Immature natural killer cell (primary cell): ENCODE data around the gene RAB7A. TPM values are rescaled to one million over a fixed set of nuclear protein-coding genes. Genes with fewer than 3 reads are reported as not detected.
"Not testable (repeated sequence)": the region's sequence is repeated elsewhere in the genome, so short reads cannot be mapped to it uniquely, and the experiment has no call there.

Source experiments
- DNase-seq, 3 donors: peaks; one replicate each; pipeline ENCODE4 v3.0.0; 2022; ENCODE audit warnings: mixed read lengths in 1 of 3
- H3K27ac Mint-ChIP-seq, 6 donors: one replicate each; pipeline ENCODE4 v1.8.0; 2020; ENCODE audit warnings: mixed read lengths in 6 of 6, mild to moderate bottlenecking in 5 of 6, inconsistent platforms in 4 of 6, moderate library complexity in 3 of 6
- H3K27me3 Mint-ChIP-seq, 3 donors: one replicate each; pipeline ENCODE4 v1.8.0; 2020 to 2021; ENCODE audit warnings: low read depth in 3 of 3, mild to moderate bottlenecking in 3 of 3, mixed read lengths in 3 of 3, moderate library complexity in 3 of 3, inconsistent platforms in 1 of 3
- H3K36me3 Mint-ChIP-seq, 3 donors: one replicate each; pipeline ENCODE4 v1.8.0; 2020; ENCODE audit warnings: mixed read lengths in 3 of 3, inconsistent platforms in 2 of 3, mild to moderate bottlenecking in 2 of 3
- H3K4me1 Mint-ChIP-seq, 2 donors: one replicate each; pipeline ENCODE4 v1.8.0; 2020; ENCODE audit warnings: inconsistent platforms in 2 of 2, mild to moderate bottlenecking in 2 of 2, mixed read lengths in 2 of 2, moderate library complexity in 1 of 2
- H3K4me3 Mint-ChIP-seq, 5 donors: one replicate each; pipeline ENCODE4 v1.8.0; 2020; ENCODE audit warnings: mild to moderate bottlenecking in 5 of 5, mixed read lengths in 5 of 5, inconsistent platforms in 3 of 5, moderate library complexity in 3 of 5
- H3K9me3 Mint-ChIP-seq, 6 donors: one replicate each; pipeline ENCODE4 v1.8.0; 2020; ENCODE audit warnings: mild to moderate bottlenecking in 6 of 6, mixed read lengths in 6 of 6, inconsistent platforms in 4 of 6, moderate library complexity in 3 of 6
- polyA plus RNA-seq, 3 donors: library from polyadenylated mRNA; unstranded; fragments of 300-500 nt; fragmentation: Illumina TruSeq; gene quantifications; one replicate each; pipeline ENCODE4 v1.2.3, GENCODE V29; 2021

RAB7A gene
- polyA plus RNA-seq, 3 donors from 2014 or later = 201 to 313 (median 244) TPM

DNA sequence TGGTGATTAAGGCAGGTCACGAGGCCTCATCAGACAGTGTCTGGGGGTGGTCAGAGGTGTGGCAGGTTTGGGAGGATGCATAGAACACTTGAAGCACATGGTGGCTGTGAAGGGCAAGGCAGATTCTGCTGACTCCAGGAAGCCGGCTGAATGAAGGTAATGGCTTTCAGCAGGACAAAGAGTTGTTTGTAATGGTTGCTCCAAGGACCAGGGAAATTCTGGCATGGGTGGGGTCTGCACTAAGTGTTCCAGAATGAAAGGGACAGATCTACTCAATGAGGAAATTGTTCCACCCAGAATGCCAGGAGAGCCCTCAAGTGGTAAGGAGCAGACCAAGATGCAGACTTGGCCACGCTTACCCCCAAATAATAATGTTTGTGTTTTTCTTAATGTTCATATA, 82.7 kb downstream of the RAB7A start:
- H3K4me1 Mint-ChIP-seq = peaks cover 21 to 36% of the 10 kb centered on the region in 2 donors
- H3K27ac Mint-ChIP-seq = peak overlapping the region in 4 of 6 donors; percentile 34 to 80 (median 44)
- no peaks in the 10 kb centered on the region for H3K9me3 Mint-ChIP-seq
- H3K27me3 Mint-ChIP-seq = peaks cover 0 to 10% (median 1%) of the 10 kb centered on the region in 3 donors
- H3K36me3 Mint-ChIP-seq = peaks cover 7 to 50% (median 20%) of the 10 kb centered on the region in 3 donors
- DNase-seq = no peak
- H3K4me3 Mint-ChIP-seq = no peak overlapping the region

DNA sequence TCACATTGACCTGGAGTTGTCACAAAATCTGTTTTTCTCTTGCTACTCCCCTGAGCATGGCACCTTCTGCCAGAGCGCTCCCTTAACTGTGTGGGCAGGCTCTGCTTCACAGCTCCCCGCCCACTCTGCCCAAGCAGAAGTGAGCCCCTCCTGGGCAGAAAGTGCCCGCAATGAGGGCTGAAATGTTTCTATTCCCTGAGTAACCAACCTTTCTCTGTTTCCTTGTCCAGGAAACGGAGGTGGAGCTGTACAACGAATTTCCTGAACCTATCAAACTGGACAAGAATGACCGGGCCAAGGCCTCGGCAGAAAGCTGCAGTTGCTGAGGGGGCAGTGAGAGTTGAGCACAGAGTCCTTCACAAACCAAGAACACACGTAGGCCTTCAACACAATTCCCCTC, 87.1 kb downstream of the RAB7A start:
- Mint-ChIP-seq H3K4me1 (peaks cover 4 to 15% of the 10 kb centered on the region in 2 donors), H3K27ac (peak overlapping the region in 2 of 6 donors; percentile 12 to 22), H3K4me3 (no peak overlapping the region), H3K27me3 (peaks cover 1 to 10% (median 2%) of the 10 kb centered on the region in 3 donors), H3K36me3 (peaks cover 13 to 54% (median 23%) of the 10 kb centered on the region in 3 donors), H3K9me3 (no peaks in the 10 kb centered on the region)
- DNase-seq = no peak

DNA sequence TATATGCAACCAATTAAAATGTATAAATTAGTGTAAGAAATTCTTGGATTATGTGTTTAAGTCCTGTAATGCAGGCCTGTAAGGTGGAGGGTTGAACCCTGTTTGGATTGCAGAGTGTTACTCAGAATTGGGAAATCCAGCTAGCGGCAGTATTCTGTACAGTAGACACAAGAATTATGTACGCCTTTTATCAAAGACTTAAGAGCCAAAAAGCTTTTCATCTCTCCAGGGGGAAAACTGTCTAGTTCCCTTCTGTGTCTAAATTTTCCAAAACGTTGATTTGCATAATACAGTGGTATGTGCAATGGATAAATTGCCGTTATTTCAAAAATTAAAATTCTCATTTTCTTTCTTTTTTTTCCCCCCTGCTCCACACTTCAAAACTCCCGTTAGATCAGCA, 88.1 kb downstream of the RAB7A start:
- Mint-ChIP-seq H3K9me3 (no peaks in the 10 kb centered on the region), H3K36me3 (peaks cover 22 to 57% (median 27%) of the 10 kb centered on the region in 3 donors), H3K4me3 (no peak overlapping the region), H3K27ac (peak overlapping the region in 2 of 6 donors; percentile 12 to 24), H3K4me1 (peaks cover 4 to 15% of the 10 kb centered on the region in 2 donors), H3K27me3 (peaks cover 1 to 10% (median 2%) of the 10 kb centered on the region in 3 donors)
- no peak for DNase-seq

DNA sequence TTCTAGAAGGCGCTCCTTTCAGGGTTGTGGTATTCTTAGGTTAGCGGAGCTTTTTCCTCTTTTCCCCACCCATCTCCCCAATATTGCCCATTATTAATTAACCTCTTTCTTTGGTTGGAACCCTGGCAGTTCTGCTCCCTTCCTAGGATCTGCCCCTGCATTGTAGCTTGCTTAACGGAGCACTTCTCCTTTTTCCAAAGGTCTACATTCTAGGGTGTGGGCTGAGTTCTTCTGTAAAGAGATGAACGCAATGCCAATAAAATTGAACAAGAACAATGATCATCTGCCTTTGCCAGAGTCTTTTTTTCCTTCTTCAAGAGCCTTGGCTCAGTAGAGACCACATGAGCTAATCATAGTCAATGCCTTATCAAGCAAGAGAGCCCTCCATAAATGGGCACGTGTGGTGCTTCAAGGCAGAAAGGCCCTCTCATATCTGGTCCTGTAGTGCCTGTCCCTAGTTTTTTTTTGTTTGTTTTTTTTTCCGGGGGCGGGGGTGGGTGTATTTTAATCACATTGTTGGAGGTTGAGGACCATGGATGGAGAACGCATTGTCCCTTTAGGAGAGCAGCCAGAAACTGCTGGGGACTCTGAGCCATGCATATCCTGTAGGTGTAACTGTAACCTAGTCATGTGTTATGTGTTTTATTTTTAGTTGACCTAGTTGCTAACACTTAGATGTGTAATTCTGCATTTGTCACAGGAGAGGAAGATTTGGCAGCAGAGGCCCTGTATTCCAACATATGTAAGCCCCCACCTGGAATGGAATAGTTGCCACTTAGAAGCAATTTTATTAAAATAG, 88.7 kb downstream of the RAB7A start:
- Mint-ChIP-seq H3K27ac (peak overlapping the region in 2 of 6 donors; percentile 24 to 65), H3K27me3 (peaks cover 1 to 10% (median 2%) of the 10 kb centered on the region in 3 donors), H3K4me3 (no peak overlapping the region), H3K4me1 (peaks cover 4 to 15% of the 10 kb centered on the region in 2 donors), H3K9me3 (no peaks in the 10 kb centered on the region), H3K36me3 (peaks cover 23 to 55% (median 25%) of the 10 kb centered on the region in 3 donors)
- no peak for DNase-seq

DNA sequence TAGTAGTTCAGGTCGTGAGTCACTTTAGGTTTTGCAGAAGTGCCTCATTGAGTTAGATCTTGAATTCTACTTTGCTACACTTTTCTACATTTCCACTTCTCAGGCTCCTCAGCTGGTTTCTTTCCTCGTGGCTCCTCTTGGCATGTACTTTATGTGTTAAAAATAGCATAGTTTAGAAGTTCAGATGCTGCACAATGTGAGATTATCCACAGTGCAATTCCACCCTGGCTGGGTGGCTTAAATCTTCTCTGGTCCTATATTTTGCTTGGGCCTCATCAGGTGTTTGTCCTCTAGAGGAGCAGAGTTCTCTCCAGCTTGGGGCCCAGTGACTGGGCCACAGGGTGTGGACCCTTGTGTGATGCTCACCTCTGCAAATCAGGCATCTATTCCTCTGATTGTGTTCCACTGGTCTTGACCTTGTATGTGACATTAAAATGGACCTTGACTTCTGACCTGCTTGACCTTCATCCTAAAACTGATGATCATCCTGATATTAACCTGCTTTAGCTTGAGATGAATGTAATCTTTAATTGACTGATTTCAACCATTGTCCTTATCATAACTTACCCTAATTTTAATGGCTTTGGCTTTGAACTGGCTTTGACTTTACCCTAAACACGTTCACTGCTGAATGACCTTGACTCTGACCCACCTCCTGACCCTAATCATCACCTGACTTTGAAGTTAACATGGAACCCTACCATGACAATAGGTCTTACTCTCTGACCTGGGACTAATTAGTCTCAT, 89.5 kb downstream of the RAB7A start:
- Mint-ChIP-seq H3K27ac (peak overlapping the region in 5 of 6 donors; percentile 9 to 82 (median 28)), H3K27me3 (peaks cover 1 to 6% (median 2%) of the 10 kb centered on the region in 3 donors), H3K4me3 (no peak overlapping the region), H3K4me1 (peaks cover 4 to 15% of the 10 kb centered on the region in 2 donors), H3K9me3 (no peaks in the 10 kb centered on the region), H3K36me3 (peaks cover 25 to 51% (median 29%) of the 10 kb centered on the region in 3 donors)
- no peak for DNase-seq

DNA sequence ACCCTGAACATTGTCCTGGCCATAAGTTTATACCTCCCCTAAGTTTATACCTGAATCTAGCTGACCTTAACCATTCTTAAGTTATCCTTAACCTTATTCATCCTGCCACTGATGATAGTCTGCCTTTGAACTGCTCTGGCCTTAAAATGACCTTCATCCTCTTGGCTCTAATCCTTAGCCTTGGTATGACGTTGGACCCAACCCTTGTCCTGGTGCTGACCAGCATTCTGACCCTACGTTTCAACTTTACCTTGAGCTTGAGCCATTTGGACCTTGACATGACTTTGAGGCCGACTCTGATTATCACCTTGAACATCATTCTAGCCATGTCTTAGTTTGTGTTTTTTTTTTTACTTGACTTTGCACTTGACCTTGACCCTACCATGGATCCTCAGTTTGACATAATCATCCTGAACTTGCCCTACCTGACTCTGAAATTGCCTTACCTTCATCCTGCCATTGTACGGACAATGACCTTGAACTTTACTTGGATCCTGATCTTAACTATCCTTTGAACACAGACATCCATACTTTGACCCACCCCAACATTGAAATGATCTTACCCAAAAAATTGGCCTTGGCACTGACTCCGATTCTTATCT, 92.3 kb downstream of the RAB7A start:
- no peaks in the 10 kb centered on the region for H3K9me3 Mint-ChIP-seq
- peak overlapping the region in 4 of 6 donors; percentile 13 to 67 (median 25) for H3K27ac Mint-ChIP-seq
- no peak for DNase-seq
- peaks cover 4 to 15% of the 10 kb centered on the region in 2 donors for H3K4me1 Mint-ChIP-seq
- no peak overlapping the region for H3K4me3 Mint-ChIP-seq
- H3K27me3 Mint-ChIP-seq = peaks cover under 1 to 3% (median 2%) of the 10 kb centered on the region in 3 donors
- H3K36me3 Mint-ChIP-seq = peaks cover 20 to 34% (median 25%) of the 10 kb centered on the region in 3 donors

DNA sequence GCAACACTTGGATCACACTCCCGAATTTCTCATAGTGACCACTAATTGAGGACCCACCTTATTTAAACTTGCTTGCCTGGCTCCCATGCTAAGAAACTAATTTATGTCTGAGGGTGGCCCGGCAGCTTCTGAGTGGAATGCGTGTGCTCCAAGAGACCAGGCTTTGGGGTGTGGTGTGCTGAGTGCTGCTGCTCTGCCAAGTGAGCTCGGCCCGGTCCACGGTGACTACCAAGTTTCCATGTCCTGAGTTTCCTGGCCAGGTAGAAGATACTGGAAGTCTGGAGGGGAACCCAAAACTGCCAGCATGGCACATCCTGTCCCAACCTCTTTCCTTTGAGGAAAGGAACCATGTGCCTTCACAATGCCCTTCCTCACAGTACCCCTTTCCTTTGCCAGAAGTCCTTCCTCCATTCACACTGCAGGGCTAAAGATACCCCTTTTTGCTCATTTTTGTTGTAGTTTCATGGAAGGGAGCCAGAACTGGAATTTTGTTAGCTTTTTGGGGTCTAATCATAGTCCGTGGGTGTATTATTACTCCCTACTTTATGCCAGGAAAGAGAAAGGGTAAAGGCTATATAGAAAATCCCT, 94.4 kb downstream of the RAB7A start:
- H3K4me3 Mint-ChIP-seq = no peak overlapping the region
- no peaks in the 10 kb centered on the region for H3K9me3 Mint-ChIP-seq
- peak overlapping the region in 1 of 6 donors; percentile 34 for H3K27ac Mint-ChIP-seq

DNA sequence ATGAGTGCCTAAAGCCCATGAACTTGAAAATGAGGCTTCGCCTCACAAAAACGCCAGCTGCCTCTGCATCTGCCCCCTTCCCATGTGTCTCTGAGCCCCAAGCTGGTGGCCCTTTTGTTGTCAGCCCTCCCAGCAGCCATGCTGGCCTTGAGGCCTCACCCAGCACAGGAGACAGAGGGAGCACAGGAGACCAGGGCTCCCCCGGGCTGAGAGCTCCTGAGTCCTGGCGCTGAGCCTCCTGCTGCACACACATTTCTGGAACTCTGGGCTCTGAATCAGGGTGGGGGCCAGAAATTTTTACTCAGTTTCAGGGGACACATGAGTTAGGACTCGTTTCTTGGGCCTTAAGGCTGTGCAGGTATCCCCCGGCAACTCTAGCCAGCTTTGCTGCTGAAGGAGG, 97.0 kb downstream of the RAB7A start:
- H3K9me3 Mint-ChIP-seq = no peaks in the 10 kb centered on the region
- peaks cover 0 to 7% (median 5%) of the 10 kb centered on the region in 3 donors for H3K27me3 Mint-ChIP-seq
- no peak overlapping the region for H3K4me3 Mint-ChIP-seq
- H3K27ac Mint-ChIP-seq = peak overlapping the region in 1 of 6 donors; percentile 74
- no peaks in the 10 kb centered on the region for H3K4me1 Mint-ChIP-seq
- no peak for DNase-seq
- H3K36me3 Mint-ChIP-seq = peaks cover 12 to 17% (median 14%) of the 10 kb centered on the region in 3 donors

More for the DNA sequence above, 94.4 kb downstream of the RAB7A start:
- Mint-ChIP-seq H3K27me3 (peaks cover 0 to 6% (median 5%) of the 10 kb centered on the region in 3 donors), H3K4me1 (peaks cover 2 to 6% of the 10 kb centered on the region in 2 donors), H3K36me3 (peaks cover 16 to 22% (median 17%) of the 10 kb centered on the region in 3 donors)
- no peak for DNase-seq

DNA sequence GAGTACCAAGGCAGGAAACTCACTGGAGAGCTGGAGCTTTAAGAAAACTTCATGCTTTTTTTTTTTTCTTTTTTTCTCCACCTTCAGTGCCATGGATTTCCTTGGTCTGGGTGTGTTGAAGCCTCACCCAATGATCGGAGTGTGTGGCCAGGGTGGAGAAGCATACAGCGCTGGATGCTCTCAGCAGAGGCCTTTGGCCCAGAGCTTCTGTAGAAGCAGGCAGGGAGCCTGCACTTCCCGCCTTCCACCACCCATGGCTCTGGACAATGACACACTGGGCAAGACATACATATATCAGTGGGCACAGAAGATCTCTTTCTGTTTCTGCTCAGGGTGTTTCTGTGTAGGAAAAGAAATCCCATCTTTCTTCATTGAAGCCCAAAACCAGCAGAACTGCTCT, 97.6 kb downstream of the RAB7A start:
- Mint-ChIP-seq H3K9me3 (no peaks in the 10 kb centered on the region), H3K27ac (peak overlapping the region in 1 of 6 donors; percentile 74), H3K4me1 (no peaks in the 10 kb centered on the region), H3K36me3 (peaks cover 6 to 12% (median 8%) of the 10 kb centered on the region in 3 donors), H3K4me3 (no peak overlapping the region), H3K27me3 (peaks cover 0 to 7% (median 5%) of the 10 kb centered on the region in 3 donors)
- DNase-seq = no peak

DNA sequence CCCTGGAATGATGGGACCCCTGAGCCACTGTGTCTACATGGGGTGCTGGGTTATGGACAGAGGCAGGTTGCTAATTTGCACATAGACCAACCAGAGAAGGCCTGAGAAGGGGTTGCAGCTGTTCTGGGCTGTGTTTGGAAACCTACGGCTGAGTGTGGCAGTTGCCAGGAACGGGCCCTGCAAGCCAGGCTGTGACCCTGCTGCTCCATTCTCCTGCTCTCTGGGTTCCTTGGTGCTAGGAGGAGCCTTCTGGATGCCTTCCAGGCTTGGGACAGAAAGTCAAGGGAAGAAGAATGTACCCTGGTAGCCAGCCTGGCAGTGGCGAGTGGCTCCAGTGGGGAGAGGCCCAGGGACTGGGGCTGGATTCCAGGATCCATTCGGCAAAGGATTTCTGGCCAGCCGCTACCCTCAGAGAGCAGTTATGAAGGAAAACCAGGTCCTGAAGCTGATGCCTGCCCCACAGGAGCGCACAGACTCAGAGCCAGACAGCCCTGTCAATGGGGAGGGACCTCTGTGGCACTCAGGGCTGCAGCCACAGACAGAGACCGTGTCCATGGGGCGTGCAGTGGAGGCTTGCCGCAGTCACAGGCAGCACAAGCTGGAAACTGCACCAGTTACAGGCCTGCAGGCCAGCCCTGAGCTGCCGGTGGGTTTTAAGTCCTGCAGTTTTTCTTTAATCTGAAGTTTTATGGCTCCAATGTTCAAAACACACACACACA, 98.3 kb downstream of the RAB7A start:
- peaks cover 0 to 7% (median 5%) of the 10 kb centered on the region in 3 donors for H3K27me3 Mint-ChIP-seq
- H3K4me3 Mint-ChIP-seq = no peak overlapping the region
- H3K27ac Mint-ChIP-seq = peak overlapping the region in 2 of 6 donors; percentile 53 to 74
- DNase-seq = no peak
- H3K9me3 Mint-ChIP-seq = no peaks in the 10 kb centered on the region
- H3K4me1 Mint-ChIP-seq = no peaks in the 10 kb centered on the region
- peaks cover 0 to 7% (median 1%) of the 10 kb centered on the region in 3 donors for H3K36me3 Mint-ChIP-seq

DNA sequence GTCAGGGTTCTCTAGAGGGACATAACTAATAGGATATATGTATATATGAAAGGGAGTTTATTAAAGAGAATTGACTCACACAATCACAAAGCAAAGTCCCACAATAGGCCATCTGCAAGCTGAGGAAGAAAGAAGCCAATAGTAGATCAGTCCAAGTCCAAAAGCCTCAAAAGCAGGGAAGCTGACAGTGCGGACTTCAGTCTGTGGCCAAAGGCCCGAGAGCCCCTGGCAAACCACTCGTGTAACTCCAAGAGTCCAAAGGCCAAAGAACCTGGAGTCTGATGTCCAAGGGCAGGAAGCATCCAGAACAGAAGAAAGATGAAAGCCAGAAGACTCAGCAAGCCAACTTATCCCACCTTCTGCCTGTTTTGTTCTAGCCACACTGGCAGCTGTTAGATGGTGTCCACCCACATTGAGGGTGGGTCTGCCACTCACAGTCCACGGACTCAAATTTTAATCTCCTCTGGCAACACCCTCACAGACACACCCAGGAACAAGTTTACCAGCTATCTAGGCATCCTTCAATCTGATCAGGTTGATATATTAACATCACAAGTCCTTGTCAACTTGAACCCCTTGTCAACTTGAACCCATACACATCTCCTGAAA, 99.2 kb downstream of the RAB7A start:
- H3K4me1 Mint-ChIP-seq = no peaks in the 10 kb centered on the region
- H3K27me3 Mint-ChIP-seq = peaks cover 0 to 7% (median 5%) of the 10 kb centered on the region in 3 donors
- no peak overlapping the region for H3K4me3 Mint-ChIP-seq
- no peaks in the 10 kb centered on the region for H3K9me3 Mint-ChIP-seq
- no peak for DNase-seq
- H3K27ac Mint-ChIP-seq = no peak overlapping the region
- H3K36me3 Mint-ChIP-seq = peaks cover 0 to 3% (median 0%) of the 10 kb centered on the region in 3 donors

DNA sequence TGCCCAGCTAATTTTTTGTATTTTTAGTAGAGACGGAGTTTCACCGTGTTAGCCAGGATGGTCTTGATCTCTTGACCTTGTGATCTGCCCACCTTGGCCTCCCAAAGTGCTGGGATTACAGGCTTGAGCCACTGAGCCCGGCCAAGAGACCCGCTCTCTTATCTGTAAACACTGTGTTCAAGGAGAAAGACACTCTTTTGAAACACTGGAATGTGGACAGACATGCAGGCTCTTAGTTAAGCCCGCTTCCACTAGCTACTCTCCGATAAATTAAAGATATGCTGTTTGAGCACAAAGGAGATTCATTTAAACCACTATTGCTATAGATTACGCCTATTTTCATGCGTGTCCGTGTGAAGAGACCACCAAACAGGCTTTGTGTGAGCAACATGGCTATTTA, 103.1 kb downstream of the RAB7A start:
- not testable (repeated sequence) for H3K4me3 Mint-ChIP-seq

More for the DNA sequence above, 103.1 kb downstream of the RAB7A start:
- not testable (repeated sequence) for DNase-seq, H3K27me3 Mint-ChIP-seq, H3K4me1 Mint-ChIP-seq, H3K36me3 Mint-ChIP-seq, H3K27ac Mint-ChIP-seq, H3K9me3 Mint-ChIP-seq
